Adipose tissue (tissue), 3 donors: ENCODE measurements around the gene TEX36. TPM values are rescaled to one million over a fixed set of nuclear protein-coding genes. Genes with fewer than 3 reads are reported as not detected.
"Not testable (repeated sequence)": the region's sequence is repeated elsewhere in the genome, so short reads cannot be mapped to it uniquely, and the experiment has no call there.

ENCODE experiments used
- H3K27ac ChIP-seq: one replicate; pipeline ENCODE4 v1.5.1; 2013; ENCODE audit warnings: low read depth, low read length
- WGBS, 3 donors: extraction: QIAGEN DNeasy Blood & Tissue Kit; methylation state at CpG; one replicate each; pipeline ENCODE4 v1.1.7; 2013; 5-methylcytosine and 5-hydroxymethylcytosine counted together
- polyA plus RNA-seq, 3 donors: library from polyadenylated mRNA; stranded (reverse); fragments of 200-250 nt; gene quantifications; one replicate each; pipeline ENCODE4 v1.2.3, GENCODE V29; 2013
- donor health status: healthy with polysubstance abuse.
- donor health status: Bipolar disorder and iron deficiency.
- donor health status: healthy.

Gene TEX36
- polyA plus RNA-seq = not detected

- WGBS, 3 donors = 75 to 84% (median 76%) methylated on average over 3 of the region's 3 CpGs
- no peak within 1 kb of the TSS for H3K27ac ChIP-seq
Observed at GRCh38 chr10:125683063-125683462, at the start of gene TEX36. Gene TEX36 (minus strand): TSS chr10:125683163. CDS start chr10:125682989, 174 bp downstream.

- 26 to 63% (median 58%) methylated on average over 3 of the region's 3 CpGs for WGBS, 3 donors
- no peak overlapping the region for H3K27ac ChIP-seq
Observed at GRCh38 chr10:125727436-125727835, 44.5 kb upstream of the TEX36 start.

GRCh38 chr10:125726914-125727313 lies 44.0 kb upstream of the TEX36 start:
- H3K27ac ChIP-seq = no peak overlapping the region
- 47 to 96% (median 96%) methylated on average over 7 of the region's 7 CpGs for WGBS, 3 donors

- H3K27ac ChIP-seq = no peak overlapping the region
- WGBS, 3 donors = 96 to 98% (median 97%) methylated on average over 1 of the region's 1 CpG
Observed at GRCh38 chr10:125722811-125723210, 39.8 kb upstream of the TEX36 start.

GRCh38 chr10:125721035-125721434 lies 38.1 kb upstream of the TEX36 start:
- no peak overlapping the region for H3K27ac ChIP-seq
- 40 to 91% (median 90%) methylated on average over 6 of the region's 6 CpGs for WGBS, 3 donors

- 0 to 1% (median 0%) methylated on average over 15 of the region's 15 CpGs for WGBS, 3 donors
- peak overlapping the region; percentile 56 for H3K27ac ChIP-seq
Observed at GRCh38 chr10:125720002-125720382, 37.0 kb upstream of the TEX36 start.

- WGBS, 3 donors = 0 to 1% (median 1%) methylated on average over 71 to 72 of the region's 72 CpGs
- H3K27ac ChIP-seq = peak within 1 kb of the TSS; percentile 56
Observed at GRCh38 chr10:125719173-125720001, 36.4 kb upstream of the TEX36 start, which contains the start of gene EDRF1. Gene EDRF1 (plus strand): TSS chr10:125719709. CDS start chr10:125719808, 99 bp downstream.

GRCh38 chr10:125714728-125715127 lies 31.8 kb upstream of the TEX36 start:
- H3K27ac ChIP-seq = not testable (repeated sequence)
- WGBS, 3 donors = 96 to 98% (median 98%) methylated on average over 3 to 4 of the region's 4 CpGs

GRCh38 chr10:125711110-125711750 lies 28.3 kb upstream of the TEX36 start:
- H3K27ac ChIP-seq = no peak overlapping the region
- WGBS, 3 donors = 82 to 95% (median 91%) methylated on average over 3 of the region's 3 CpGs

- 39 to 53% (median 47%) methylated on average over 12 of the region's 12 CpGs for WGBS, 3 donors
- no peak overlapping the region for H3K27ac ChIP-seq
Observed at GRCh38 chr10:125709553-125710474, 26.9 kb upstream of the TEX36 start.

- WGBS, 3 donors = 63 to 78% (median 68%) methylated on average over 5 of the region's 5 CpGs
Observed at GRCh38 chr10:125708971-125709503, 26.1 kb upstream of the TEX36 start.

GRCh38 chr10:125707541-125708468 lies 24.8 kb upstream of the TEX36 start:
- no peak overlapping the region for H3K27ac ChIP-seq
- 70 to 82% (median 75%) methylated on average over 6 of the region's 6 CpGs for WGBS, 3 donors

More at GRCh38 chr10:125708971-125709503, 26.1 kb upstream of the TEX36 start:
- no peak overlapping the region for H3K27ac ChIP-seq

- WGBS, 3 donors = 35 to 67% (median 46%) methylated on average over 3 of the region's 3 CpGs
- no peak overlapping the region for H3K27ac ChIP-seq
Observed at GRCh38 chr10:125700355-125700911, 17.5 kb upstream of the TEX36 start.

- WGBS, 3 donors = 83 to 96% (median 86%) methylated on average over 6 of the region's 6 CpGs
- no peak overlapping the region for H3K27ac ChIP-seq
Observed at GRCh38 chr10:125699562-125700143, 16.7 kb upstream of the TEX36 start.

- WGBS, 3 donors = 55 to 90% (median 87%) methylated on average over 9 of the region's 9 CpGs
- H3K27ac ChIP-seq = no peak overlapping the region
Observed at GRCh38 chr10:125698481-125698998, 15.6 kb upstream of the TEX36 start.

GRCh38 chr10:125696884-125697283 lies 13.9 kb upstream of the TEX36 start:
- WGBS, 3 donors = 61 to 93% (median 91%) methylated on average over 6 of the region's 6 CpGs
- H3K27ac ChIP-seq = not testable (repeated sequence)
